ENCODE results near the gene TULP3.

DNA sequence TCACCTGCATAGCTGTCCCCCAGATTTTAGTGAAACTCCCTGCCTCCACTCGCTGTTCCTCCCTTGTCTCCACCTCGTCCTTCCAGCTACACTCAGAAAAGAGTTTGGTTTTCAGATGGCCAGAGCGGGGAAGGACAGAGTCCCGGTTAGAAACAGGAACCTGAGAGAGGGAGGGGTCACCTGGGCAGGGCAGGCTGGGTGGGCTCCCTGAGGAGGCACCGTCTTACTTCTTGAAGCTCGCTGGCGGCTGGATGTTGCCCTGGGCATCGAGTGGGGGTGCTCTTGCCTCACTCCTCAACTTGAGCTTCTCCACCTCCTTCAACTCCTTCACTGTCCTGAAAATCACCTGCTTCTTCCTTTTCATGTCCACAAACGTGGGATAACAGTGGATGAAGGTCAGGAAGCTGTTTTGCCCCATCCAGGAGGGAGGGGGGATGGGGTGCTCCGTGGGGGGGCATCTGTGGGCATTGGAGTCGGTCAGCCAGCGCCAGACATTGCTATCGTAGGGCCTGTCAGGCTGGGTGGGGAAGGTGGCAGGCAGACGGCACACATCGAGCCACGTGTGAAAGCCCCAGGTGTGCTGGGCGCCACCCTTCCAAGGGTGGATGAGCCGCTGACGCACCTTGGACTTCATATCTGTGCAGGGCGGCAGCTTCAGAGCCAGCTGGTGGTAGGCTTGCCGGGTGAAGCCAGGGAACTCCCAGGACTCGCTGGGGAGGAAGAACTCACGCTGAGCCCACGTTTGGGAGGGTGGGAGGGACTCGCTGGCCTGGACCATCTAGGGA is 35.8 kb upstream of the TULP3 start:
- TF ChIP-seq ZNF391 (tag by site-specific recombination; IDR thresholded peaks at IDR 0.05; ENCODE audit: borderline replicate concordance, low read depth) = no peak
- TF ChIP-seq, protein P1, sequence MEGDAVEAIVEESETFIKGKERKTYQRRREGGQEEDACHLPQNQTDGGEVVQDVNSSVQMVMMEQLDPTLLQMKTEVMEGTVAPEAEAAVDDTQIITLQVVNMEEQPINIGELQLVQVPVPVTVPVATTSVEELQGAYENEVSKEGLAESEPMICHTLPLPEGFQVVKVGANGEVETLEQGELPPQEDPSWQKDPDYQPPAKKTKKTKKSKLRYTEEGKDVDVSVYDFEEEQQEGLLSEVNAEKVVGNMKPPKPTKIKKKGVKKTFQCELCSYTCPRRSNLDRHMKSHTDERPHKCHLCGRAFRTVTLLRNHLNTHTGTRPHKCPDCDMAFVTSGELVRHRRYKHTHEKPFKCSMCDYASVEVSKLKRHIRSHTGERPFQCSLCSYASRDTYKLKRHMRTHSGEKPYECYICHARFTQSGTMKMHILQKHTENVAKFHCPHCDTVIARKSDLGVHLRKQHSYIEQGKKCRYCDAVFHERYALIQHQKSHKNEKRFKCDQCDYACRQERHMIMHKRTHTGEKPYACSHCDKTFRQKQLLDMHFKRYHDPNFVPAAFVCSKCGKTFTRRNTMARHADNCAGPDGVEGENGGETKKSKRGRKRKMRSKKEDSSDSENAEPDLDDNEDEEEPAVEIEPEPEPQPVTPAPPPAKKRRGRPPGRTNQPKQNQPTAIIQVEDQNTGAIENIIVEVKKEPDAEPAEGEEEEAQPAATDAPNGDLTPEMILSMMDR (tag by site-specific recombination; IDR thresholded peaks at IDR 0.05) = no peak
- TF ChIP-seq ZNF670 (tag by site-specific recombination; IDR thresholded peaks at IDR 0.05; ENCODE audit: low read depth) = no peak
- TF ChIP-seq ZNF121 (tag by site-specific recombination; IDR thresholded peaks at IDR 0.05) = no peak
